NCI-H1417 treated with DMSO at 0.1 percent for 48 hours (cell line): ENCODE results near the gene GPBAR1.
A peak's percentile ranks its signal among the peaks of the same experiment; 100 is the strongest.

ENCODE experiments used
- DNase-seq: peaks from one replicate; lab custom pipeline; 2025; lab: John Stamatoyannopoulos, UW

GPBAR1 gene

GRCh38 chr2:218260742-218261422, at the start of gene GPBAR1:
Gene GPBAR1 (plus strand): TSS chr2:218261015. CDS start chr2:218262725, 1,710 bp downstream.
- DNase-seq, result no peak

- no peak for DNase-seq
Observed at GRCh38 chr2:218214116-218214515, 46.7 kb upstream of the GPBAR1 start.

- no peak for DNase-seq
Observed at GRCh38 chr2:218216336-218216673, 44.5 kb upstream of the GPBAR1 start.

- peak; percentile 51 for DNase-seq
Observed at GRCh38 chr2:218216674-218217359, 44.0 kb upstream of the GPBAR1 start, which contains the start of gene ARPC2. Gene ARPC2 (plus strand): TSS chr2:218217189. CDS start chr2:218217471, 282 bp downstream.

GRCh38 chr2:218217360-218218267, 43.2 kb upstream of the GPBAR1 start:
- DNase-seq, result no peak

- DNase-seq, result no peak
Observed at GRCh38 chr2:218218268-218219185, 42.3 kb upstream of the GPBAR1 start.

GRCh38 chr2:218219934-218220333, 40.9 kb upstream of the GPBAR1 start:
- no peak for DNase-seq

GRCh38 chr2:218221000-218221399, 39.8 kb upstream of the GPBAR1 start:
- no peak for DNase-seq

GRCh38 chr2:218223046-218223445, 37.8 kb upstream of the GPBAR1 start:
- DNase-seq, result no peak

- no peak for DNase-seq
Observed at GRCh38 chr2:218224186-218224585, 36.6 kb upstream of the GPBAR1 start.

GRCh38 chr2:218226903-218227302, 33.9 kb upstream of the GPBAR1 start:
- no peak for DNase-seq

GRCh38 chr2:218228366-218229090, 32.3 kb upstream of the GPBAR1 start:
- no peak for DNase-seq

GRCh38 chr2:218229239-218229638, 31.6 kb upstream of the GPBAR1 start:
- DNase-seq, result no peak

- no peak for DNase-seq
Observed at GRCh38 chr2:218229851-218230250, 31.0 kb upstream of the GPBAR1 start.

- DNase-seq, result no peak
Observed at GRCh38 chr2:218230882-218231281, 29.9 kb upstream of the GPBAR1 start.

- no peak for DNase-seq
Observed at GRCh38 chr2:218233543-218233942, 27.3 kb upstream of the GPBAR1 start.

- no peak for DNase-seq
Observed at GRCh38 chr2:218234521-218234920, 26.3 kb upstream of the GPBAR1 start.

GRCh38 chr2:218235017-218235416, 25.8 kb upstream of the GPBAR1 start:
- no peak for DNase-seq

- DNase-seq, result no peak
Observed at GRCh38 chr2:218236829-218237228, 24.0 kb upstream of the GPBAR1 start.

GRCh38 chr2:218238887-218239286, 21.9 kb upstream of the GPBAR1 start:
- no peak for DNase-seq

- no peak for DNase-seq
Observed at GRCh38 chr2:218244204-218244603, 16.6 kb upstream of the GPBAR1 start.
